GM21576 (cell line): Measurements from ENCODE around the gene ITSN1.
"Not testable (repeated sequence)": the region's sequence is repeated elsewhere in the genome, so short reads cannot be mapped to it uniquely, and the experiment has no call there.

Experiments used
- ATAC-seq: cut with Tn5 transposase; IDR thresholded peaks from one replicate; pipeline ENCODE4 v1.9.1; 2021; ENCODE audit warnings: mild to moderate bottlenecking, moderate library complexity; ENCODE audit not compliant: unreplicated experiment

The ITSN1 gene

DNA sequence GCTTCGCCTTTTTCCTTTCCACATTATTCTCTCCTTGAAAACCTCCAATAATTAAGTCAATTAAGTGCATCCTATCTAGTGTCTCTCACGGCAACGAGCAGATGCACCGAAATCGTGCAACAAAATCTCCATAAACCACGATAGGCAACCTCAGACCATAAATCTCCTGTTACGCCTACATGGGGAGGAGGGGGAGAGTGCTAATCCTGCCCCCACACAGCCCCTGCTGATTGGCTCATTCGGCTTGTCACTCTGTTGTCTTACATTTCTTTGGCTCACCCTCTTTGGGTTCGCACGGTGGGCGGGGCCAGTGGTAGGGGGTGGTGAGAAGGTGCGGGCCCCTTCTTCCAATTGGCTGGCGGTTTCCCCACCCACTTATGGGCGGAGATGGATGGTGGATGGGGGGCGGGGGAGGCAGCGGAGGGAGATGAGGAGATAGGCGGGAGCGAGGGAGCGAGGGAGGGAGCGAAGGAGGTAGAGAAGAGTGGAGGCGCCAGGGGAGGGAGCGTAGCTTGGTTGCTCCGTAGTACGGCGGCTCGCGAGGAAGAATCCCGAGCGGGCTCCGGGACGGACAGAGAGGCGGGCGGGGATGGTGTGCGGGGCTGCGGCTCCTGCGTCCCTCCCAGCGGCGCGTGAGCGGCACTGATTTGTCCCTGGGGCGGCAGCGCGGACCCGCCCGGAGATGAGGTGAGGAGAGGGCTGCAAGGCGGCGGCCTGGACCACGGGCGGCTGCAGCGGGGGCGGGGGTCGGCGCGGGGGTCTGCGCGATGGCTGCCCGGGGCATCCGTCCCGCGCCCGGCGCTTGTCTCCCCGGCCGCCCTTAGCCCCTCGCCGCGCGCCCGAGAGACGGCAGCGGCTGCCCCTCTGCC is at the start of gene ITSN1:
Gene ITSN1 (plus strand): TSS at position 475 of the 869 bp plus-strand sequence. CDS start 76,328 bp downstream, outside the sequence.
- peak; percentile 80 for ATAC-seq

DNA sequence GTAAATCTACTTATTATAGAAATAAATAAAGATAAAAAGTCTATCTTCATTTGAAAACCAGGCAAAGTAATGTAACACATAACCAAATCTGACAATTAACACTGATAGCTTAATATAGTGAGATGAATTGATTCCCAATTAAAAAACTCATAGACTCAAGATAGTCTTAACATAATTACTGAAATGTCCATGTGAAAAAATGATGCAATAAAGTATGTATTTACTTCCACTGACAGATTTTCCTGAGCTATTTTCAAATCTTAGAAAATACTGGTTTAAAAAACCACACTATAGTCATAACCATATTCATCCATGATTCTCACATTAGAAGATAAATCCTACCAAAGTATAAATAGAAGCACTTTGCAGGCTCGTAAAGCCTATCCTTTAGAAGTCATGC is 44.2 kb upstream of the ITSN1 start:
- no peak for ATAC-seq

DNA sequence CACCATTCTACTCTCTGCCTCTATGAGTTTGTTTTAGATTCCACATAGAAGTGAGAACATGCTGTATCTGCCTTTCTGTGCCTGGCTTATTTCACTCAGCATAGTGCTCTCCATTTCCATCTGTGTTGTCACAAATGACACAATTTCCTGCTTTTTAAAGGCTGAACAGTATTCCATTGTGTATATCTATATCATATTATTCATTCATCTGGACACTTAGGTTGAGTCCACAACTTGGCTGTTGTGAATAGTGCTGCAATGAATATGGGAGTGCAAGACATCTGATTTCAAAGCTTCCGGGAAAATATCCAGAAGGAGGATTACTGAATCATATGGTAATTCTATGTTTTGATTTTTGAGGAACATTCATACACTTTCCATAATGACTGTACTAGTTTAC is 33.7 kb upstream of the ITSN1 start:
- ATAC-seq, result no peak

DNA sequence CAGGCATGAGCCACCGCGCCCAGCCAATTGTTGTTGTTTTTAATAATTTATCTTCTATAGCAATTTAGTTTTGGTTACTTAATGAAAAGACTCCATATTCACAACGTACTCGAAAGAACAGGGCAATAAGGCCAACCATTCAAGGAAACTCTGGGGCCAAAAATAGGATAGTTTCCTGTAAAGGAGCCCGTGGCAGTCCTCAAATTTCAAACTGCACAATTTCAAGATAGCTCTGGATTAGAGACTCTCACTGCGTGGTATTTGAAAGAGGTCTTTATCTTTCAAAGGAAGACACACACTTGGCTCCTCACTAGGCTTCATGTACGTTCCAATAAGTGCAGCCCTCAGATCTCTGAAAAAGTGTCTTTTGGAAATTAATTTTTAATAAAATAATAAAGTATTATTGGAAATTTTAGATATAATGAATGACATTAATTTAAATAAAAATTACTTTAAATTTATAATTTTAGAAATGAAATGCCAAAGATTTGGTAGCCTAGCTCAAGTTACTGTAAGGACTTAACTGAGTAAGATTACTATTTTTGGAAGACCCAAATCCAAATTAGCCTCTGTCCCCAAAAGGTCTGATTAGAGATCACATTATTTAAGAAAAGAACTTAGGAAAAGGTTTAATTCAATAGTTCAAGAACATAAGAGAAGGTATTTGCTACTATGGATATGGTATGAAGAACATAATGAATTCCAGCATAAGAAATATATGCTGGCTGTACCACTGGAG is 31.1 kb upstream of the ITSN1 start:
- no peak for ATAC-seq

DNA sequence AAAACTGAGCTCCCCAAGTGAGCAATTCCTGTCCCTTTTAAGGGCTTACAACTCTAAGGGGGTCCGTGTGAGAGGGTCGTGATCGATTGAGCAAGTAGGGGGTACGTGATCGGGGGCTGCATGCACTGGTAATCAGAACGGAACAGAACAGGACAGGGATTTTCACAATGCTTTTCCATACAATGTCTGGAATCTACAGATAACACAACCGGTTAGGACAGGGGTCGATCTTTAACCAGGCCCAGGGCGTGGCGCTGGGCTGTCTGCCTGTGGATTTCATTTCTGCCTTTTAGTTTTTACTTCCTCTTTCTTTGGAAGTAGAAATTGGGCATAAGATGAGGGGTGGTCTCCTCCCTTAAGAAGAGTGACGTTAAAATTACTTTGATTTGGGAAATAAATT is 24.7 kb upstream of the ITSN1 start:
- not testable (repeated sequence) for ATAC-seq

DNA sequence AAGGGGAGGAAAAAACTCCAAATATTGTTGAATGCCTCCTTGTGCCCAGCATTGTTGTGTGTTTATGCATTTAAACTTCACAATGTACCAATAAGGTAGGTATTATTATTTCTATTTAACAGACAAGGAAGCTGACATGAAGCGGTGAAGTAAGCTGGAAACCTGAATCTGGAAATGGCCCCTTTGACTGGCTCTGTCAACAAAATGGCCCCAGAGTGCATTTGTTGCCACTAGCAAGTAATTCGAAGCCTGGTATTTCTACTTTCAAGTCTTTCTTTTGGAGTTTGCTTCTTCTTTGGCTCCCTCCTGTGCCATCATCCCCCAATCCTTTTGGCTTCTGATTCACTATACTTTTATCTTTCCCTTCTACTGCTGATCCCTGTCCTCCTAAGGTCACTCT is 23.9 kb upstream of the ITSN1 start:
- no peak for ATAC-seq

DNA sequence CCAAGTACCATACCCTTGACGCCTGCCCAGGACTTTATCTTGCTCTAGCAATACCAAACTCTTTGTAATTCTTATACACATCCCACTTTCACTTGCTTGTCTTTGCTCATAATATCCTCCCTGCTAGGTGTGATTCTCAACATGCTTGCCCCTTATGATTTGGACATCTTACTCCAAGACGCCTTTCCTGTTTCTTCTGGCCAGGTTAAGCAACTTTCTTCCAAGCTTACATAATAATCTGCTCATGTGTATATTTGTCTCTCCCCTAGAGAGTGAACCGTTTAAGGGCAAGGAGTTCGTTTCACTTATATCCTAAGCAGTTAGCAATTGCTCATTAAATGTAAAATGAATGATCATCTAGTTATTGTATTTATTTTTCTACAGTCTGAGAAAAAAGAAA is 22.6 kb upstream of the ITSN1 start:
- ATAC-seq, result no peak

DNA sequence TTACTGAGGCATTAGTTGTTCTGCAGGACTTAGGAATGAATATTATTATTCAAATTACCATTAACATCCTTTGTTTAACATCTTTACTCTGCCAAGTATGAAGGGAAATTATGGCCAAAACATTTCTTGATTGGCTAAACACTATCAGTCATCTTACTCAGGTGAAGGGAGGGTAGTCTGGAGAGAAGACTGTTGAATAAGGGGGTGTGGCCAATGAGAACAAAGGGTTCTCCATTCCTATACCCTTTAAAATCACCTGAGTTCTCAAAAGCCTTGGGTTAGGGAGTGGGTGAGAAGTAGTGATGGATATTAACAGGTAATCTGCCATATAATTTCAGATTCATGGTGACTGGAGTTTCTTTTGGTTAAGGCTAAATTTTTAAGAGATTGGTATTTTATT is 20.0 kb upstream of the ITSN1 start:
- no peak for ATAC-seq

DNA sequence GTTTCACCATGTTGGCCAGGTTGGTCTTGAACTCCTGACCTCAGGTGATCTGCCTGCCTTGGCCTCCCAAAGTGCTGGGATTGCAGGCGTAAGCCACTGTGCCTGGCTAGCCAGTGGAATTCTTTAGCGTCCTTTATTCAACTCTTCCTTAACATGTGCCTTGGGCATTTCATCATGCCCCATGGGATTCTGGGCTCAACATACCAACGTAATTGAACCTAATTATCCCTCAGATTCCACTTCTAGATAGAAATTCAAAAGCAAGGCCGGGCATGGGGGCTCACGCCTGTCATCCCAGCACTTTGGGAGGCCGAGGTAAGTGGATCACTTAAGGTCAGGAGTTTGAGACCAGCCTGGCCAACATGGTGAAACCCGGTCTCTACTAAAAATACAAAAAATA is 16.1 kb upstream of the ITSN1 start:
- not testable (repeated sequence) for ATAC-seq

DNA sequence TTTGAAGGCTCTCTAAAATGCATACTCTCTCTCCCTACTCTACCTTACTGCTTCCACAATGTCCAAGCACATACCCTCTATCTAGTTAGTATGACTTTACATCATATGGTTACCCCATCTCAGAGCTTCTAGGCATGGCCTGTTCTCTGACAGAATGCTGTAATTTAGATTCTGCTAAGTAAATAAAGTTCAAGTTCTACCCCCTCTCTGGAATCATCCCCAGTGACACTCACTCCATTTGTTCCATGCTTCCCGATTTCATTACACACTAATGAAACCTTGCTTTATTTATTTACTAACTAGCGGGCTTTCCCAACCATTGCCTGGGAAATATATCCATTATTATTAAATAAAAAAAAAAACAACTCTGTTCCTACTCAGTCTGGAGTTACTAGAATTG is 8.0 kb upstream of the ITSN1 start:
- no peak for ATAC-seq

DNA sequence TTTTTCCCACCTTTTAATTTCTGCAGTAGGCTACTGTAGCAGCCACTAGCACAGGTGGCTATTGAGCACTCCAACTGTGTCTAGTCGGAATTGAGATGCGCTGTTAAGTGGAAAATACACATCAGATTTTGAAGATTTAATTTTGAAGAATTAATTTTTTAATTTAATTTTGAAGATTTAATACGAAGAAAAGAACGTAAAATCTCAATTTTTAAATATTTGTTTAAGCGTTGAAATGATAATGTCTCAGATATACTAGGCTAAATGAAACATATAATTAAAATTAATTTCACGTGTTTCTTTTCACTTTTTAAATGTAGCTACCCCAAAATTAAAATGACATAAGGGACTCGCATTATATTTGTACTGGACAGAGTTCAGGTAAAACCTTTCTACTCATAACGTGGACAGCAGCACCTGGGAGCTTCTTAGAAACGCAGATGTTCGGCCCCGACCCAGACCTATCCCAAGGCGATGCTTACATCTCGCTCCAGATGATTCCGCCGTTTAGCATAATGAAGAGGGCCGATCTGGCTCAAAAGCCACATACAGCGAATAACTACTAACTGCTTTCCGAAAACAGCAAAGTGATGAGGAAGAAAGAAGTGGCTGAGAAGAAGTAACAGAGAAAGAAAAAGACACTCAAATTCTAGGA is 1.5 kb upstream of the ITSN1 start:
- ATAC-seq, result no peak

DNA sequence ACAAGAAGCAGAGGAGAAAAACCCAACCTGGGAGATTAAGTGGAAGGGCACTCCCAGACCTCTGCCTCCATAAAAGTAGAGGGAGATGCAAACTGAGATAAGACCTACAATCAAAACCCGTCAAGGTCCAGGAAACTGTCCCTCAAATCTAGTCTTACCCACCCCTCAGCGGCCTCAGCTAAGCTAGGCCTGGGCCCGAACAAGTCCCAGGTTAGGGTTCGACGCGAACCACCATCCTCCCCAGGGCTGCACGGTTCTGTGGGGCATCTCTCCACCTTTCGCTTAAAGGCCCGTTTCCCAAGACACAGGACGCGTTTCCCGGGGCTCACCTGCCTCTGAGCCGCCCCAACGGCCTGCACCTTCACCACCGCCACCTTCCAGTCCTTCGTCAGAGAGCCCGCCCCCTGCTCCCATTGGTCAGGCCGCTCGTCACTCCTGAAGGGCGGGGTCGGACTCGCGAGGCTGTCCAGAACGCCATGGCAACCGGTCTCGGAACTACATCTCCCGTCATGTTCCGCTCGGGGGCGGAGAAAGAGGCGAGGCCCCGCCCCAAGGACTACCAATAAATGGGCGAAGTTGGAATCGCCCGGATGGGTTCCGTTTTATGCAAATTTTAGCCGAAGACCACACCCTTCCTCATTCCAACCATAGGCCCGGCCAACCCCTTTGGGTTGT is 812 bp upstream of the ITSN1 start, which contains the start of gene CRYZL1:
Gene CRYZL1 (minus strand): TSS at position 390 of the 675 bp plus-strand sequence. CDS start 10,190 bp downstream, outside the sequence.
- ATAC-seq, result peak; percentile 80

DNA sequence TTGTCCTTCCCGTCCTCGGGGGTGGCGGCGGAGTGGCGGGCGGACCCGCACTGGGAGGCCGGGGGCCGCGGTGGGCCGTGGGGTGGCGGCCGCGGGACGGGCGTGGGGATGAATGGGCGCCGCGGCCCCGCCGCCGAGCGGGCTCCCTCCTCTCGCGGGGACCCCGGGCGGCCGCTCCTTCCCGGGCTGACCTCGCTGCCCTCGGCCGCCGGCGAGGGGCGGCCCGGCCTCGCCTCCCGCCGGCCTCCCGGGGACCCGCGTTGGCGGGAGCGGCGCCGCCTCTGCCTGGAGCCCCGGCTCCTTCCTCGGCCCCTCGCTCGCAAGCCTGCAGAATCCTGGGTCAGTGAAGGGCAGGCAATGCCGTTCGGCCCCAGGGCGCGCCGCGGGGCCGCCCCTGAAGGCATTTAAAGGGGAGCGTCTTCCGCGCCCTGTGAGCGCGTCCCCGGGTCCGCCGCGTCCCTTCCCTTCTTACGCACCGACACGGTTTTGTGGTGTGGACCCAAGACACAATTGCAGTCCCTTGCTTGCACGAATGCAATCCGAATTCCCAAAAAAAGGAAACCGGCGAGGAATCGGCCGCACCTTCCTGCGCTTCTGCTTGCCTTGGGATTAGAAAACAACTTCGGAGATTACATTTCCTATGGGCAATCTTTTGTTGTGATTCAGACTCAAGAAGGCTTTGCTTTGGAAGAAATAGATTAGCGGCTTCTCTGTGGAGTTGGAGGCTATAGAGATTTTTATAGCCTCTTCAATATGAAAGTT is 776 bp downstream of the ITSN1 start:
- ATAC-seq, result no peak

DNA sequence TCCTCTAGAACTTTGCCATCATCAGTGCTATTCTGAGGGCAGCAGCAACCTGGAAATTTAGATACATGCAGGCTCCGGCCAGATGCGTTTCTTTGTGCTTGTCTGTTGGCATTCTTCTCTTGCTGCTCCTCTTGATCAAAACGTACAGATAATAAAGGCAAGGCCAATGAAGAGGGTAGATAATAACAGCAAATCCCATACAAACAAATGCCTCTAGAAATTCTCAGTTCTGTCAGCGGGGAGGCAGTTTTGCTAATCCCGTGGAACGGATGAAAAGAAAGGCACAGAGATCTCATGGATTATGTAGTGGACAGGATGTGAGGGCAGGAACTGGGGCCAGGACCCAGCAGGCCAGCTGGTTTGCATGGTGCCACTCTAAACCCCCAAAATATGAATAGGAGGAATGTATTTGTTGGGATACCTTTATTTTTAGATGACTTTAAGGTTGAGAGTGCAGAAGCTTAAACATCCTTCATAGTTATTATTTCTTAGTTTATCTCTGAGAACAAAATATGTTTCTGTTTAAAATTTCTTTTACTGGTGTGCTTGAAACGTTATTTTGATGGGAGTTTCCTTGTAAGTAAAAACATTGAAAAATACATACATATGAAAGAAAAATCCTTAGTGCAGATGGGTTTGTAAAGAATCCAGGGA is 1.5 kb downstream of the ITSN1 start:
- ATAC-seq, result no peak

DNA sequence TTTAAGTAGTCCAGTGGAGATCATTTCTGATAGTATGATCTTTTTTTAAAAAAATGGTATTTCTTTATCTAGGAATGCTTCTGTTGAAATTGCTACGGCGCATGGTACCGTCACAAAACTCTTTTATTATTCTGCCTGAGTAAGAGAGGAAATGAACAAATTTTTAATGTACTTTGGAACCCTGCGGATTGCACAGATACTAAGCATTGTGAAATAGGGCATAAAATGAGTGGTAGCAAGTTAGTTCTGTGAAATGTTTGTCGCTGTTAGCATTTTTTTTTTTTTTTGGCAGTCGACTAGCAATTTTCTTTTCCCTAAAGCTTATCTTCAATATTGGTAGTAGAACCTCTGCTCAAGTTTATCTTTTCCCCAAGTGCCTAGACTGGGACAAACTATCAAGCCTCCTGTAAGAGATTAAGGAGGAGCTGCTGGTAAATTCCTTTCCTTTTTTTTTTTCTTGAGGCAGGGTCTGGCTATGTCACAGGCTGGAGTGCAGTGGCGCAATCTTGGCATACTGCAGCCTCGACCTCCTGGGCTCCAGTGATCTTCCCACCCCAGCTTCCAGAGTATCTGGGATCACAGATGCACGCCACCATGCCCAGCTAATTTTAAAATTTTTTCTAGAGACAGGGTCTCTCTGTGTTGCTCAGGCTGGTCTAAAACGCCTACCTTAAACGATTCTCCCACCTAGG is 2.2 kb downstream of the ITSN1 start:
- ATAC-seq, result no peak

DNA sequence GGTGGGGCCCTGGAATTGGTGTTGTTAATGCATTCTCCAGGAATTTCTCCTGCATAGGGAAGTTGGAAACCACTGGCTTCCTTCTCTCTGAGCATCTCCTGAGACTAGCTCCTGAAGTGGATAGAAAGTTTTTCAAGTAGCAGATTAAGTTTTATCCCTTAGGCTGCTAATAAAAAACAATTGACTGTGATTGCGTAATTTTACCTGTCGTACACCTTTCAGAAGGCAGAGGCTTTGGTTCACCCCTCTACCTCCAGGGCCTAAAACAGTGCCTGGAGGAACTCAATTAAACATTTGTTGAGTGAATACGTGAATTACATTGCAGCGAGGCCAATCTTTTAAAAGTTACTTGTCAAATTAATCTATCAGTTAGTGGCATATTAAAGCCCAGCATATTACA is 3.4 kb downstream of the ITSN1 start:
- no peak for ATAC-seq

DNA sequence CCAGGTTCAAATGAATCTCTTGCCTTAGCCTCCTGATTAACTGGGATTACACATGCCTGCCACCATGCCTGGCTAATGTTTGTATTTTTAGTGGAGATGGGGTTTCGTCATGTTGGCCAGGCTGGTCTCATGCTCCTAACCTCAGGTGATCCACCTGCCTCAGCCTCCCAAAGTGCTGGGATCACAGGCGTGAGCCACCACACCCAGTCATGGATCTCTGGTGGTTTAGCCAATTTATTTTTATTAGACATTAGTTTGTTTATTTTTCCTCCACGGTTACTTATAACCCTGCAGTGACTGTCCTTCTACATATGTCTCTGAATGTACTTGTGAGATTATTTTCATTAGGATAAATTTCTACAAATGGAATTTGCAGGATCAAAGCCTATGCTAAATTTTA is 5.3 kb downstream of the ITSN1 start:
- ATAC-seq, result no peak

DNA sequence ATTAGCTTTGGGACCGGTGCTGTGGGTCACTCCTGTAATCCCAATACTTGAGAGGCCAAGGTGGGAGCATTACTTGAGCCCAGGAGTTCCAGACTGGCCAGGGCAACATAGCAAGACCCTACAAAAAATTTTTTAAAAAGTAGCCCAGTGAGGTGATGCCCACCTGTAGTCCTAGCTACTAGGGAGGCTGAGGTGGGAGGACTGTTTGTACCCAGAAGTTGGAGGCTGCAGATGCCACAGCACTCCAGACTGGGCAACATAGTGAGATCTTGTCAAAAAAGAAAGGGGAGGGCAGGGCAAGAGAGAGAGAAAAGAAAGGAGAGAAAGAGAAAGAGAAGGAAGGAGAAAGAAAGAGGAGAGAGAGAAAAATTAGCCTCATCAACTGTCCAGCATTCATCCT is 6.3 kb downstream of the ITSN1 start:
- ATAC-seq, result no peak

DNA sequence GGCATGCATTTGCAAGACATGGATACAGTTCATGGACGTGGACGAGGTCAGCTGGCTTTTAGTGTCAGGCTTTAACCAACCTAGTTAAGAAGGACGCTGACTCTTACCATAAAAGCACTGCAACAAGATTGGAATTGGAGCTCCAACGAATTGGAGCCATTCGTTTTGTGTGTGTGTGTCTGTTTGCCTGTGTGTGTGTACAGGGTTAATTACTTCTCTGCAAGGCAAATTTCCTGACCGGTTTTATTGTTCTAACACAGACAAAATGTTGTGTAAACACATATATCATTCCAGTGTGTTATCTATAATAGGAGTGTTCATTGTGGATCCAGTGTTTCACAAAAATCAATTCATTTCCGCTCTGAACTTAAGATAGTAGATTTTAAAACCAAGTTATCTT is 7.9 kb downstream of the ITSN1 start:
- ATAC-seq, result no peak
